ENCODE data around the gene SYT6.

SYT6 gene

GRCh38 chr1:114093624-114094362 is 59.9 kb downstream of the SYT6 start:
- no peak for DNase-seq (ENCODE audit: low read depth in 1 of 2, low spot score in 1 of 2)

DNA sequence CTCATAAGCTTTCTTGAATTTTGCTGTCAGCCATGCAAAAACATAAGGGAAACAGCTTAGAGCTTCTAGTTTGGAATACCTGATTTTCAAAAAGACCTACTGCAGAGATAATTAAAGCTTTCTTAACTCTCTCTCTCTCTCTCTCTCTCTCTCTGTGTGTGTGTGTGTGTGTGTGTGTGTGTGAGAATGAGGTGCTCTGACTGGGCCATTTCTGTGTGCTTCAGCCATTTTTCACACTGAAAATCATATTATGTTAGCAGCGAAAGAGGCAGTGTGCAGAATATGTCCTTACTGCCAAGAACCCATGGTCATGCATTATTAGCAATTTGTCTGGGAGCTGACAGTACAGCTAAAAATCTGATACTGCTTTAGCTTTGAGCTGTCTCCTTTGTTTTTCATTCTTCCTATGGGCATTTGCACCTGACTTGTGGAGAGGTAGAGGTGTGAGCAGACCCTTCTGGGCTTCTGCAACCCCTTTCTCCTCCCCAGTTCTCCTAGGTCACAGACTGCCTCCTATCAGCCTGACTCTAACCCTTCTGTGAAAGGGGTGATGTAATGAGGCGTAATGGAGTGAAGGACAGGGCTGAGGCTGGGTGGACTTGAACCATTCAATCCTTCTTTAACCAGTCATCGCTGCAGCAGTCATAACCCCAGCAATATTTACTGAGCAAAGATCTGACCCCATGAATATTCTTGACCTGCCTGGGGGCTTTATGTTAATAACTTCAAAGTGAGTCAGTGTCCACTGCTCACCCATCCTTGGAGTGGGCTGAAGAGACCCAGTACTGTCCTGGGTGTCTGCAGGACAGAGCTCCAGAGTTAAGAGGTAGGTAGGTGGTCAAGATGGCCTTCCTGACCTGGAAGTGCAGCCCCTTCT is 61.2 kb downstream of the SYT6 start:
- no peak for DNase-seq (ENCODE audit: low read depth in 1 of 2, low spot score in 1 of 2)

DNA sequence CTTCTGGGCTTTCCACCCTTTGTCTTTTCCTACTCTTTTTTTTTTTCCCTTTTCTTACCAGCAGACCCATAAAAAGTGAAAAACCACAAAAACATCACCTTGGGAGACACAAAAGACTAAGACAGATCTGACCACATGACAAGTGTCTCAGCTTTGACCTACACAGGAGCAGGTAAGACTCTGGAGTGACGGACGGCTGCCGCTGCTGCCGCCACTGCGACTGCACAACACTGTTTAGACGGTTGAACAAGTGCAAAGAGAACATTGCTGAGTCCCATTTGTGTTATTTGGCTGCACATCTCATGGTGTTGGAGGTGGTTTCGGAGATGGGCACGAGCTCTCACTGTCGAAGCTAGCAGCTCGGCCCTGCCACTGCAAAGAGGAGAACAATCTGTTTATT is 62.0 kb downstream of the SYT6 start:
- DNase-seq (ENCODE audit: low read depth in 1 of 2, low spot score in 1 of 2) = no peak

DNA sequence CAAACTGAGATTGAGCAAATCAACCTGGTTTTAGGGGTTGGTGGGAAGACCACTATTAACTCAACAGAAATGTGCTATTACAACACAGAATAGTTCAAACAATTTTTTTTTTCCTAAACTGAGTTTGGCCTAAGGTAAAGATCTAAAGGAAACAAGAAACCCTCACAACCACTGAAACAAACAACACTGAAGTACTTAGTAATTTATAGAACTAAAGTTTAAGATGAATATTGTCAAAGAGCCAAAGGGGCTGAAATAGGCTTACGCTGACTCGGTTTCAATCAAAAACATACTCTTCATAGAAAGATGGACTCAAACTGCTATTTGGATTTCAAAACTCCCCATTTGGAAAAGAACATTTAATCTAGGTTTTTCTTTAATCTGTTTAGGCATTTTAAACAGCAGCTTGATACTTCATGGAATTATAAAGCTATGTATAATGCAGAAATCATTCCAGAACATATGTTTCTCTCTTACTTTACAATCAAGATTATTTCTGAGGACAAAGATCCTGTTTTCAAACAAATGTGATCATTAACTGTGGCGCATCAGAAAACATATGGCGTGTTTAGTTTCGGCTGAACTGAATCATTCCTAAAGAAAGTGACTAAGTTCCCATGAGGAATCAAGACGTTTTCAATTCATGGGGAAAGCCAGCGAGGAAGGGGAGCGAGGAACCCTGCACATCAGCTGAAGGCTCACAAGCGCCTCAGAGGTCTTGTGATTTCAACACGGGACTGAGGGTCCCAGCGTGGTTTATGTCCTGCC is 62.7 kb downstream of the SYT6 start:
- no peak for DNase-seq (ENCODE audit: low read depth in 1 of 2, low spot score in 1 of 2)

DNA sequence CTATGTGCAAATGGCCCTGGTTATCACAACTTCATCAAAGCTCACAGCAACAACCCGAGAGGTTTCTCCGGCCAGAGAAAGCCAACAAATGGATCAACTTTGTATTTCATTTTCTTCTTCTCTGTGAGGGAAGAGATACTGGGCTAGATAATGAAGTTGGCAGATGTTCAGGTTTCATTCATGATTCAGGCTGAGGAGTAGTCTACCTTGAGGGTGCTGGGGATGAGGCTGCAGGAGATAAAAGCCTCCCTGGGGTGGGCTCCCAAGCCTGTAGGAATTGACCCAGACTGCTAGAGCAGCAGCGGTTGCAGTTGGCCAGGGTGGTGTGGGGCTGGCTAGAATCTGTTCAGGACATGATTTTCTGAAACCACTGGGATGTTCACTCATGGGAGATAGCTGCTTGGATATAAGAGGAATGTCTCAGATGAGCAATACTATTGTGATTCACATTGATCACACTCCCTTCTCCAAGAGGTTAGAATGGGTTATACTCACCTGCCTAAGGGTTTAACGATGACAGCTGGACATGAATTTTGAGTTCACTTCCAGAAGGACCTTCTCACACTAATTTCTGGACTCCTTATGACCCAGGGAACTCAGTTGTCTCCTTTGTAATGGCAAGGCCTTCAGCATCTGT is 64.0 kb downstream of the SYT6 start:
- DNase-seq (ENCODE audit: low read depth in 1 of 2, low spot score in 1 of 2) = no peak

DNA sequence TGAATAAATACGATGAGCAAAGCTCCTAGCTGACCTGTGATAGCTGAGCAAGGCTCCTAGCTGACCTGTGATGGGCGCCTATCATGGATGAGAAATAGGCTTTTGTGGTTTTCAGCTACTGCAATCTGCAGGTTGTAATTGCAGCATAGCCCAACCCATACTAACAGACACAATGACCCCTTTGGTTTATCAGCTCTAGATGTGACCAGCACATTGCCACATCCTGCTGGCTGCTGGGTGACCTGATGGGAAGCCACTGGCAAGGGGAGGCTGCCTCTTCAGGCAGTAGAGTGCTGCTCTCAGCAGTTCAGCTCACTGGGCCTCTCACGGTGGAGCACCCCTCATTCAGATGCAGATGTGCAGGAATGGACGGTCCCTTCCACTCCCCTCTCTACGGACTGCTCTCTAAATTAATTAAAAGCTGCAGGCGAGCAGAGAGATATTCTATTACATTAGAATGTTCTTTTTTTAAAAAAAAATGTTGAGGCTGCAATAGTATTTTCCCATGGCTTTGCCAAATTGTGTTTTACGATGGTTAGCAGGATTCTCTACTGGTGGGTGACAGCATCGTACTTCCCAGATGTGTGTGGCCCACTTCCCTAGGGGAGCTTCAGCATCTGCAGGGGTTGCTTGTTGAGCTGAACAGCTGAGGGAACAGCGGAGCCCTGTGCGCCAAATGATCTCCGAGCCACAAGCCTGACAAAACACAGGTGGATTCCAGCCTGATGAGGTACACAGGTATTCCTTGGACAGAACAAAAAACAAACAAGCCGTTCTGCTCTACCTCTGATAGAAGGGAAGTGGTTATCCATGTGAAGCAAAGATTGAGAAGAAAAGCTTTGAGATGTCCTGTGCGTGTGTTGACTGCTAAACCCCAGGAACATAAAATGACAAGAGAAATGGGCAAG is 65.0 kb downstream of the SYT6 start:
- no peak for DNase-seq (ENCODE audit: low read depth in 1 of 2, low spot score in 1 of 2)

DNA sequence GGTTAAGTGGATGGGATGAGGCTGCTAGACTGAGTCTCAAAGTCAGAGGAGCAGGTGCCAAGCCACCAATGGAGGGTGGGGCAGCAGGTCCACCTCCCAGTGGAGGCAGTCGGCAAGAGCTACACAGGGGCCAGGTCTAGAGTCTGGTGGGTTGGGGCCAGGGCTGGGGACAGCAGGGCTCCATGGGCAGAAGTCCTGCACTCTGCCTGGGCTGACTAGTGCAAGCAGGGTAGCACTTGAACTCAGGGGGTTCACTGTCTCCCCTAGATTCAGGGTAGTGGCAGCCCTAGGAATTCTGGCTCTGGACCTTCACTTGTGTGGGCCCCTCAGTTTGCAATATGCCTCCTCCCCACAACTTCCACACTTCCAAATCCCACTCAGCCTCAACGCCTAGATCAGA is 66.2 kb downstream of the SYT6 start:
- DNase-seq (ENCODE audit: low read depth in 1 of 2, low spot score in 1 of 2) = no peak

DNA sequence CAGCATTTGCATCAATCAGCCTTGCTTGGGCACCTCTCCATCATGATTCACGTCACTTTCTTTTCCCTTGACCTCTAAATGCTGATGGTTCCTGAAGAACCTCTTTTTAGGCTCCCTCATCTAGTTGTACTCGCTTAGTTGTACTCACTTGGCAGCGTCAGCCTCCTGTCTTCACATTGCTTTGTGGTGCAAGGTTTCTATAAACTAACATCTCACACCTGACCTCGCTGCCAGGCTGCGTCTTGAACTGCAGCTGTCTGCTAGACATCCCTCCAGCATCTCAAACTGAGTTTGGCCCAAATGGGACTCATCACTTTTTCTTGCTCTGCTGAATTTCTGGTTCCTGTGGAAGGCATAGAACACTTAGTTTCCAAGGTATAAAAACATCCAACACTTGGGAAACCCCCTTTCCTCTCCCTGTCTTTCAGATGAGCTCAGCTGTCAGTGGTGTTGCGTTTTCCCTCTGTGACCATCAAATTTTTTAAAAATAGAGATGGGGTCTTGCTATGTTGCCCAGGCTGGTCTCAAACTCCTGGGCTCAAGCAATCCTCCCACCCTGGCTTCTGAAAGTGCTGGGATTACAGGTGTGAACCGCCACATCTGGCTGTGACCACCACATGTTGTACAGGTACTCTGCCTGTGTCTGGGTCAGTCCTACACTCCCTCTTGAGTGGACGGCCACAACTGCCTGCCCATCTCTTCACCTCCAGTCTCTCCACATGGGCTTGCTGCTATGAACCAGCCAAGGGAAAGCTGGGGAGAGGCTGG is 66.9 kb downstream of the SYT6 start:
- DNase-seq (ENCODE audit: low read depth in 1 of 2, low spot score in 1 of 2) = no peak

DNA sequence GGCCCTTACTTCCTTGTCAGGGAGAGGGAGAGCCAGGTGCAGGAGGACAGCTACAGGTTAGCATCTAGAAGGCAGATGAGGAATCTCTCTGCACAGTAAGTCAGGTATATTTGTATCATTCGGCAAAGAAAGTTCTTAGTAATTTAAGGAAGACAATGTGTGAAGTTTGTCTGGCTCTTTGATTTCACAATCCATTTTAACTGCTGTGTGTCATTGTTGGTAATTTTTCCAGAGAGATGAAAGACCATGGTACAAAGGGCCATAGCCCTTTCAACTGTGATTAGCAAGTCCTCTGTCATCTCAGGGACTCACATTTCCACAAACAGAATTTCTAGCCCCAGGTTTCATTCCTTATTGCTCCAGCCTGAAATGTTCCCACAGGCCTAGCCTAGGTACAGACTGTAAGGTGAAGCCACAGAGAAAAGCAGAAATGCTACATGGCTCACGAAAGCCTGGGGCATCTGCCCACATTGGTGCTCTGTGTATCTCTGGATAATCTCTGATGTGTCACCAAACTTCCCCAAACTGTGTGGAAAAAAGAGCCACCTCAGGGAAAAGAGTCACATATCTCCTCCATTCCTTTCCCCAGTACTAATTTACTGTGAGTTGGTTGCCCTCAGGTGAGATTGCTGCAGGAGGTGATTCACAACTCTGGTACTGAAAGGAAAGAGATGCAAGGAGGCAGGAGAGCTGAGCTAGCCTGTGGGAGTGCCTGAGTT is 70.6 kb downstream of the SYT6 start:
- DNase-seq (ENCODE audit: low read depth in 1 of 2, low spot score in 1 of 2) = no peak

DNA sequence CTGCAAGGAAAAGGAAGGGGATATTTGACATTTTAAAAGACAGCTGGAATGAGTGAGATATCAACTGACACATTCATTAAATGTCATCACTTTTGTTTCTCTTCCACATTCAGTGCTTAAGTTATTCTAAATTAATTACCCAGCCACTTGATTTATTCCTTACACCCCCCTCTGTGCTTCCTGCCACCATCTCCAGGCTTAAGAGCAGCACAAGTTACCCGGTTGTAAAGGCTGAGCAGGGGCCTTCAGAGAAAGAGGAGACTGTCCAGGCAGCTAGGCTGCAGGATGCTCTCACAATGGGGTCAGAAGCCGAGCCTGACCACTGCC is 71.4 kb downstream of the SYT6 start:
- no peak for DNase-seq (ENCODE audit: low read depth in 1 of 2, low spot score in 1 of 2)

DNA sequence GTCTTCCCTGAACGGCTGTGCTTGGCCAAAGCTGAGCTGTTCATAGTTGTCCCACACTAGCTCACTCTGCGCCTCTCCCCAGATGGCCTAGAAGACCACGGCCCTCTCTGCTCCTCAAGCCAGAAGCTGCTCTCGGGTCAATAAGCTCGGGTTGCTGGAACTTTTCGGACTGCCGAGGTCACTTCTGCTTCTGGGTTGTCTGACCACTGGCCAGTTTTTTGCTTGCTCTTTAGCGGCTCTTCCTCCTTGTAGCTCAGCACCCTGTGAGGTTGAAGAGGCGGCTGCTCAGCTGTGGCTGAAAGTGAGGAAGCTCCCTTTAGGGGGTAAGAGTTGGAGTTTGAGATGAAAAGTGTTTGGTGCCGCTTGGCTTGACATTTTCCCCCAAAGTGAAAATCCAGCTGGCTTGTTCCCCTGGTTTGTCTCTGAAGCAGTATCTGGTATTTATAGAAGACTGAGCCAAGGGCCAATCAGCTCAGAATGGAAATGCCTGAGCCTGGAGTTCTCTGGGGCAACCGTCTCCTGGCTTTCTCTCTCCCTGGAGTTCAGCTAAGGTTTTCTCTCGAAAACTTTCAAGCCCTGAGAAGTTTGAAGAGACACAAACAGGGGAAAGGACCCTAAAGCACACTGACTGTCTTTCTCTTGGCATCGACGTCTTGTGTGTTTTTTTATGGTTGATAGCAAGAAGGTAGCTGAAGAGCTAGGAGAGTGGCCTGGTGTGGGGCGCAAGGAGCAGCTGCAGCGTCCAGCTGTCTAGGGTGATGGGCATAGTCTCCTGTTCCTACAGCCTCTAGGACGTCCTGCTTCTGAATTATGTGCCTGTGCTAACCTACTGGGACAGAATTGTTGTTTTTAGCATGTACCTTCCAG is 72.0 kb downstream of the SYT6 start:
- DNase-seq (ENCODE audit: low read depth in 1 of 2, low spot score in 1 of 2) = no peak

DNA sequence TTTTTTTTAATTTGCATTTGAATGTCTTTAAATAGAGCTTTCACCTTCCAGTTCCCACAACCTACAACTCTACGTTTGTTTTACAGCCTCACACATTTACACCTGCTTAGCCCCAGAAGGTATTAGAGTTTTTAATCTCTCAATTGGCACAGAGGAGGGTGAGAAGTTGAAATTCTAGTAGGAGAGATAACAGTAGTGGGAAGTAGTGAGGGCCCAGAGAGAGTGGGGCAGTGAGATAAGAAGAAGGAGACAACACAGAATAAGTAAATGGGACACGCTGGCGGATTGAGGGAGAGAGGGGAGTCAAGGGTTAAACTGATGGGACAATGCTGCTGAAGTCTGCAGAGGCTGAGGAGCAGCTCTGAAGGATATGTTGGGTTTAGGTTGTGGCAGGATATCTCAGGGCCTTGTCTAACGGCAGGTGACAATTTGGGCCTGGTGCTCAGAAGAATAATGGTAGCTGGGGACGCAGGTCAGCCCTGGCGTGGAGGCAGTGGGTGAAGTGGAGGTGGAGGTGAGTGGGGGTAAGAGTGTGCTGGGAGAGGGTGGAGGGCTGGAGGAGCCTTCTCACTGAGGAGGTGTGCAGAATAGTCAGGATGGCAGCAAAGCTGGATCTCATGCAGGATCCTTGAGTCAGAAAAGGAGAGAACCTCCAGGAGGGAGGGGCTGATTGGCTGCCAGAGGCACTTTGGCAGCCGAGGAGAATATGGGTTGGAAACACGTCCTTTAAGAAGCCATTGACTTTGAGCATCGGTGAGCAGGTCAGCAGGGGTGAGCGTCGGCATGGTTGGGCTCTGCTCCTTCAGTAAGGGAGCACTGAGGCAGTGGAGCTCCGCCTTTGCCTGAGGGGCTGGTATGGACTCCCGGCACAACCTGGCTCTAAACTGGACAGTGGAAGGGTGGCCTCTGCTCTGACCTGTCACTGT is 72.9 kb downstream of the SYT6 start:
- no peak for DNase-seq (ENCODE audit: low read depth in 1 of 2, low spot score in 1 of 2)

DNA sequence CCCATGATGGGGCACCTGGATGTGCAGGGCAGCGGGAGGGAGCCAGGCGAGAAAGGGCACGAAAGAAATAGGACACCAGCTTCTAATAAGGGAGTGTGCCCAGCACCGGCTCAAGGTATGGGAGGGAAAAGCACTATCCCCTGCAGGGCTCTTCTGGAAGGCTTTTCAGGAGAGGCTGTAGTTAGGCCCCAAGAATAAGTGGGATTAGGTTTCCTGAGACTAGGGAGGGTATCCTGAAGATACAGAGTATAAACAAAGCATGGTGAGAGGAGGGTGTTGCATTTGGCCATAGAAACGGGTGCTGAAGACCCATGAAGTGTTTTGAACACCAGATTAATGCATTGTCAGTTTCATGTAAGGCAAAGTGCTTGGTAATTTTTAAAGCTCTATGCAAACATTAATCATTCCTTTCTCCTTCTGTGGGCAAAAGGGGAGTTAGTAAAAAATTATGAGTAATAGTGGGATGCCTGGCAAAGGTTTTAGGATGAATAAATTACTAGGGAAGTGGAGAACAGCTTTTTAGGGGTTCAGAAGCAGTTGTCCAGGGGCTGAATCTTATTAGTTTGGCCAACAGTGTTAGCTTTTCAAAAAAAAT is 74.0 kb downstream of the SYT6 start:
- DNase-seq (ENCODE audit: low read depth in 1 of 2, low spot score in 1 of 2) = no peak

- DNase-seq (ENCODE audit: low read depth in 1 of 2, low spot score in 1 of 2) = no peak
Measured at GRCh38 chr1:114078116-114078515, 75.6 kb downstream of the SYT6 start.

- no peak for DNase-seq (ENCODE audit: low read depth in 1 of 2, low spot score in 1 of 2)
Measured at GRCh38 chr1:114077188-114077587, 76.5 kb downstream of the SYT6 start.

DNA sequence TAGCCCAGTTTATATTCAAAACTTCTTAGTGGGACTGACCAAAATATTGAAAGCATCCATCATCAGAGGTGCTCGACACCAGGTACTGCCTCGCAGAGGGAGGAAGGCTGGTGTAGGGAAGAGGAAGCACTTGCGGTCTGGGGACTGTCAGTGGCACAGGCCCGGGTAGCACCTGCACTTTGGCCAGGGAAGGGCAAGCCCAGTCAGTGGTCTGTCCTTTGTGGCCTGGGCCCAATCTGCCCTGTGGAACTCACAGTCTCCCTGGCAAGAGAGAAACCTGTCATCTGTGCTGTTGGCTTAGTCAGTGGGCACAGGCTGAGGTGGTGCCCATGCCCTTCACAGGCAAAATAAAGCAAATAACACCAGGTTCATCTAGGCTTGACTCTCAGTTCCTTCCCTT is 77.4 kb downstream of the SYT6 start:
- DNase-seq (ENCODE audit: low read depth in 1 of 2, low spot score in 1 of 2) = no peak

All from activated T-helper 1 cell treated with anti-CD3 and anti-CD28 coated beads, Interleukin-2, amount 50 U/mL, for 16 hours (primary cell).